HepG2 (cell line): Measurements from ENCODE around the gene ACSM2A.

ENCODE experiments used
- ETS1 ChIP-seq: sonication (generic); formaldehyde crosslinking; IDR thresholded peaks from 2 replicates; pipeline ENCODE4 v1.4.0; 2020; ENCODE audit warnings: missing genetic modification reagents
- ZNF331 ChIP-seq: sonication (generic); formaldehyde crosslinking; IDR thresholded peaks from 2 replicates; pipeline ENCODE4 v1.4.0; 2020; ENCODE audit warnings: missing genetic modification reagents
- TF ChIP-seq, protein P1 (sequence below): sonication (generic); formaldehyde crosslinking; IDR thresholded peaks from 2 replicates; pipeline ENCODE4 v1.9.0; 2021; ENCODE audit warnings: missing genetic modification reagents, borderline replicate concordance
- TF ChIP-seq, protein P2 (sequence below): sonication (generic); formaldehyde crosslinking; IDR thresholded peaks from 2 replicates; pipeline ENCODE4 v1.5.0; 2020; ENCODE audit warnings: mild to moderate bottlenecking, missing genetic modification reagents, moderate library complexity

- TF ChIP-seq ZNF331 (CRISPR knock-in tag): no peak
- TF ChIP-seq, protein P1, sequence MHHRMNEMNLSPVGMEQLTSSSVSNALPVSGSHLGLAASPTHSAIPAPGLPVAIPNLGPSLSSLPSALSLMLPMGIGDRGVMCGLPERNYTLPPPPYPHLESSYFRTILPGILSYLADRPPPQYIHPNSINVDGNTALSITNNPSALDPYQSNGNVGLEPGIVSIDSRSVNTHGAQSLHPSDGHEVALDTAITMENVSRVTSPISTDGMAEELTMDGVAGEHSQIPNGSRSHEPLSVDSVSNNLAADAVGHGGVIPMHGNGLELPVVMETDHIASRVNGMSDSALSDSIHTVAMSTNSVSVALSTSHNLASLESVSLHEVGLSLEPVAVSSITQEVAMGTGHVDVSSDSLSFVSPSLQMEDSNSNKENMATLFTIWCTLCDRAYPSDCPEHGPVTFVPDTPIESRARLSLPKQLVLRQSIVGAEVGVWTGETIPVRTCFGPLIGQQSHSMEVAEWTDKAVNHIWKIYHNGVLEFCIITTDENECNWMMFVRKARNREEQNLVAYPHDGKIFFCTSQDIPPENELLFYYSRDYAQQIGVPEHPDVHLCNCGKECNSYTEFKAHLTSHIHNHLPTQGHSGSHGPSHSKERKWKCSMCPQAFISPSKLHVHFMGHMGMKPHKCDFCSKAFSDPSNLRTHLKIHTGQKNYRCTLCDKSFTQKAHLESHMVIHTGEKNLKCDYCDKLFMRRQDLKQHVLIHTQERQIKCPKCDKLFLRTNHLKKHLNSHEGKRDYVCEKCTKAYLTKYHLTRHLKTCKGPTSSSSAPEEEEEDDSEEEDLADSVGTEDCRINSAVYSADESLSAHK: no peak
- TF ChIP-seq, protein P2, sequence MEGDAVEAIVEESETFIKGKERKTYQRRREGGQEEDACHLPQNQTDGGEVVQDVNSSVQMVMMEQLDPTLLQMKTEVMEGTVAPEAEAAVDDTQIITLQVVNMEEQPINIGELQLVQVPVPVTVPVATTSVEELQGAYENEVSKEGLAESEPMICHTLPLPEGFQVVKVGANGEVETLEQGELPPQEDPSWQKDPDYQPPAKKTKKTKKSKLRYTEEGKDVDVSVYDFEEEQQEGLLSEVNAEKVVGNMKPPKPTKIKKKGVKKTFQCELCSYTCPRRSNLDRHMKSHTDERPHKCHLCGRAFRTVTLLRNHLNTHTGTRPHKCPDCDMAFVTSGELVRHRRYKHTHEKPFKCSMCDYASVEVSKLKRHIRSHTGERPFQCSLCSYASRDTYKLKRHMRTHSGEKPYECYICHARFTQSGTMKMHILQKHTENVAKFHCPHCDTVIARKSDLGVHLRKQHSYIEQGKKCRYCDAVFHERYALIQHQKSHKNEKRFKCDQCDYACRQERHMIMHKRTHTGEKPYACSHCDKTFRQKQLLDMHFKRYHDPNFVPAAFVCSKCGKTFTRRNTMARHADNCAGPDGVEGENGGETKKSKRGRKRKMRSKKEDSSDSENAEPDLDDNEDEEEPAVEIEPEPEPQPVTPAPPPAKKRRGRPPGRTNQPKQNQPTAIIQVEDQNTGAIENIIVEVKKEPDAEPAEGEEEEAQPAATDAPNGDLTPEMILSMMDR: no peak
- no peak for TF ChIP-seq ETS1 (CRISPR knock-in tag)
Measured at GRCh38 chr16:20484726-20485125, 33.4 kb downstream of the ACSM2A start.
